Right lobe of liver (tissue), 6 donors: ENCODE data around the gene AFP. TPM values are rescaled to one million over a fixed set of nuclear protein-coding genes. Genes with fewer than 3 reads are reported as not detected.

Source experiments
- ATAC-seq, 4 donors: fragments of 200-7000 bp; cut with Tn5 transposase; one replicate each; pipeline ENCODE4 v1.9.1; 2020; ENCODE audit warnings: mild to moderate bottlenecking in 4 of 4, moderate library complexity in 4 of 4
- DNase-seq, 3 donors: peaks; one replicate each; pipeline ENCODE4 v3.0.0-alpha.2; 2020
- H3K27ac ChIP-seq, 3 donors: fragments of 200-600 bp; one replicate each; pipeline ENCODE4 v1.8.0; 2022
- H3K27me3 ChIP-seq, 2 donors: fragments of 200-600 bp; one replicate each; pipeline ENCODE4 v1.8.0; 2022
- H3K36me3 ChIP-seq, 4 donors: fragments of 200-600 bp; sonication (generic) in 1 of 4; one replicate each; pipeline versions ENCODE4 v1.5.1 to v1.8.0; 2017 to 2022; ENCODE audit warnings: control low read depth in 1 of 4
- H3K4me1 ChIP-seq, 4 donors: fragments of 200-600 bp; sonication (generic) in 1 of 4; one replicate each; pipeline versions ENCODE4 v1.5.1 to v1.8.0; 2017 to 2022; ENCODE audit warnings: control low read depth in 1 of 4
- H3K4me3 ChIP-seq, 3 donors: fragments of 200-600 bp; one replicate each; pipeline ENCODE4 v1.8.0; 2022
- H3K9me3 ChIP-seq, 4 donors: fragments of 200-600 bp; sonication (generic) in 1 of 4; one replicate each; pipeline versions ENCODE4 v1.5.1 to v1.8.0; 2017 to 2022; ENCODE audit warnings: control low read depth in 1 of 4
- CTCF ChIP-seq, 4 donors: fragments of 200-600 bp in 3 of 4; fragments of 450-650 bp in 1 of 4; IDR thresholded peaks; one replicate each; pipeline versions ENCODE4 v1.5.1 to v1.8.0; 2016 to 2022; ENCODE audit warnings: antibody characterized with exemption in 4 of 4, mild to moderate bottlenecking in 2 of 4
- POLR2A ChIP-seq: fragments of 450-650 bp; IDR thresholded peaks from one replicate; pipeline ENCODE4 v1.6.1; 2017; ENCODE audit warnings: antibody characterized with exemption, mild to moderate bottlenecking
- WGBS: methylation state at CpG from one replicate; pipeline ENCODE4 v1.1.6; 2018; ENCODE audit warnings: low coverage, low lambda C conversion rate; ENCODE audit not compliant: insufficient coverage; ENCODE audit errors: missing lambda C conversion rate; 5-methylcytosine and 5-hydroxymethylcytosine counted together
- intact Hi-C, 2 donors: fragments of 100-400 bp; cut with DNase I; formaldehyde crosslinking; loops; one replicate each; pipeline versions ENCODE4 v1.11.2 to v1.14.1; 2022
- total RNA-seq, 6 experiments: library from RNA; depleted of rRNA in 2 of 6; stranded (reverse); fragments of >200 nt in 2 of 6; fragmentation: NEBNext Ultra II Directional in 3 of 6; extraction: Animal tissue kit (Norgen Biotek cat#: 25700) in 3 of 6; gene quantifications; one replicate each; pipeline versions ENCODE4 v1.1.0 to v1.2.4, GENCODE V29; 2016 to 2023
- donor health status: DM: no; HTN: yes; CAD: no.
- donor health status: DM: no; HTN: no; CAD: no.
- donor health status: DM: no; HTN: no; CAD: no.
- donor health status: DM: no; HTN: yes; CAD: no.
- donor health status: DM: no; HTN: yes; CAD: no.

Gene AFP
- total RNA-seq, 6 experiments from 2014 or later = 0.78 to 3.8 (median 3.4) TPM; not detected in 1

- ATAC-seq = no peak
- H3K4me1 ChIP-seq = peaks cover 0 to 5% (median 2%) of the 10 kb centered on the region in 4 donors
- TF ChIP-seq POLR2A (no peak), CTCF (IDR thresholded peaks at IDR 0.05) (no peak)
- intact Hi-C loops = no loop called here
- H3K36me3 ChIP-seq = no peaks in the 10 kb centered on the region
- no peak overlapping the region for H3K27ac ChIP-seq
- H3K9me3 ChIP-seq = no peaks in the 10 kb centered on the region
- H3K4me3 ChIP-seq = no peak overlapping the region
- DNase-seq = no peak
- WGBS = 68% methylated on average over 2 of the region's 2 CpGs
- H3K27me3 ChIP-seq = no peaks in the 10 kb centered on the region
Measured at GRCh38 chr4:73439445-73439844, 3.4 kb downstream of the AFP start.

GRCh38 chr4:73439991-73440390 lies 4.0 kb downstream of the AFP start:
- no peaks in the 10 kb centered on the region for H3K9me3 ChIP-seq
- WGBS = 84% methylated on average over 3 of the region's 3 CpGs
- no peak for ATAC-seq
- H3K36me3 ChIP-seq = no peaks in the 10 kb centered on the region
- H3K4me1 ChIP-seq = peaks cover 0 to 8% (median 3%) of the 10 kb centered on the region in 4 donors
- H3K27ac ChIP-seq = no peak overlapping the region
- no peaks in the 10 kb centered on the region for H3K27me3 ChIP-seq
- TF ChIP-seq CTCF (IDR thresholded peaks at IDR 0.05) (no peak), POLR2A (no peak)
- no peak overlapping the region for H3K4me3 ChIP-seq
- intact Hi-C loops = no loop called here
- no peak for DNase-seq

DNA sequence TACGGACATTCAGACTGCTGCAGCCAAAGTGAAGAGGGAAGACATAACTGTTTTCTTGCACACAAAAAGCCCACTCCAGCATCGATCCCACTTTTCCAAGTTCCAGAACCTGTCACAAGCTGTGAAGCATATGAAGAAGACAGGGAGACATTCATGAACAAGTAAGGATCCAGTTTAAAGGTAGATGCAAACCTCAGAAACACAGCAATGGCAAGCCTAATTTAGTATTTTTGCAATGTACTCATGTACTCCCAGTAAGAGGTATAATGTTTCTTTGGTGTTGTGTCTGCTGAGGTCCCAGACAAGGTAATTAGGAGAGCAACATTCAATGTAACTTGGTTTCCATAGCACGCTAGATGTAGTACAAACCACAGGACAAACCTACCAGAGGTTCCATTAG lies 4.6 kb downstream of the AFP start:
- peaks cover 0 to 8% (median 3%) of the 10 kb centered on the region in 4 donors for H3K4me1 ChIP-seq
- no peaks in the 10 kb centered on the region for H3K27me3 ChIP-seq
- DNase-seq (no peak), ATAC-seq (no peak)
- WGBS = 84% methylated on average over 3 of the region's 3 CpGs
- H3K4me3 ChIP-seq = no peak overlapping the region
- no peaks in the 10 kb centered on the region for H3K36me3 ChIP-seq
- no peaks in the 10 kb centered on the region for H3K9me3 ChIP-seq
- no peak overlapping the region for H3K27ac ChIP-seq
- intact Hi-C loops = no loop called here
- TF ChIP-seq POLR2A (no peak), CTCF (IDR thresholded peaks at IDR 0.05) (no peak)

DNA sequence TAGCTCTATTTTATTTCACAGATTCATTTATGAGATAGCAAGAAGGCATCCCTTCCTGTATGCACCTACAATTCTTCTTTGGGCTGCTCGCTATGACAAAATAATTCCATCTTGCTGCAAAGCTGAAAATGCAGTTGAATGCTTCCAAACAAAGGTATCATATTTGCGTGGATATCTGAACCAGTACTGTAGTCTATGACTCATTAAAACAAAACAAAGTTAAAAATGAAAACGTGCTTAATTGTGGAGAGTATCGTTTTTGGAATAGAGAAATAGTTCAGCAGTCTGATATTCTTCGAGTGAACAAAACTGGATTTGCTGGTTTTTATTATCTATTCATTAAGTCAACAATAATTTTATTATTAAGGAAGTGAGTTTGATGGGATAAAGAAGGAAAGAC lies 6.3 kb downstream of the AFP start:
- WGBS = 40% methylated on average over 5 of the region's 5 CpGs
- peak in 1 of 4 donors; percentile 11 for ATAC-seq
- no peak overlapping the region for H3K4me3 ChIP-seq

More for the DNA sequence above, 6.3 kb downstream of the AFP start:
- intact Hi-C loops = no loop called here
- Histone ChIP-seq H3K27me3 (no peaks in the 10 kb centered on the region), H3K4me1 (peaks cover 0 to 14% (median 3%) of the 10 kb centered on the region in 4 donors), H3K27ac (no peak overlapping the region), H3K9me3 (no peaks in the 10 kb centered on the region), H3K36me3 (no peaks in the 10 kb centered on the region)
- no peak for DNase-seq
- TF ChIP-seq POLR2A (no peak), CTCF (IDR thresholded peaks at IDR 0.05) (no peak)
